NAMALWA (cell line): ENCODE data around the gene SRRM2.

Experiments used
- DNase-seq: peaks from one replicate; pipeline ENCODE4 v3.0.0-alpha.2; 2015; ENCODE audit warnings: low spot score

The SRRM2 gene

GRCh38 chr16:2798723-2799204 lies 46.3 kb downstream of the SRRM2 start:
- no peak for DNase-seq

GRCh38 chr16:2799205-2799858 lies 46.9 kb downstream of the SRRM2 start:
- no peak for DNase-seq

- no peak for DNase-seq
These were observed 47.4 kb downstream of the SRRM2 start for GRCh38 chr16:2799859-2800226.

- DNase-seq, result no peak
These were observed 51.2 kb downstream of the SRRM2 start for GRCh38 chr16:2803545-2804195.

GRCh38 chr16:2804728-2805127 lies 52.3 kb downstream of the SRRM2 start:
- no peak for DNase-seq

- DNase-seq, result no peak
These were observed 53.8 kb downstream of the SRRM2 start for GRCh38 chr16:2806286-2806685.

- no peak for DNase-seq
These were observed 55.7 kb downstream of the SRRM2 start for GRCh38 chr16:2808181-2808580.

GRCh38 chr16:2809149-2809760 lies 56.8 kb downstream of the SRRM2 start:
- DNase-seq, result no peak

GRCh38 chr16:2810651-2811050 lies 58.2 kb downstream of the SRRM2 start:
- no peak for DNase-seq

- no peak for DNase-seq
These were observed 59.4 kb downstream of the SRRM2 start for GRCh38 chr16:2811703-2812471.

- no peak for DNase-seq
These were observed 61.4 kb downstream of the SRRM2 start for GRCh38 chr16:2813771-2814221.

- DNase-seq, result no peak
These were observed 62.3 kb downstream of the SRRM2 start for GRCh38 chr16:2814551-2815298.

- no peak for DNase-seq
These were observed 62.9 kb downstream of the SRRM2 start for GRCh38 chr16:2815299-2815771.

GRCh38 chr16:2816751-2817339 lies 64.4 kb downstream of the SRRM2 start, which contains the start of gene PRSS21:
Gene PRSS21, plus strand, starts transcription at chr16:2817237. Its CDS starts 32 bp downstream, at chr16:2817269.
- peak; percentile 20 for DNase-seq

- no peak for DNase-seq
These were observed 65.2 kb downstream of the SRRM2 start for GRCh38 chr16:2817340-2818271.

GRCh38 chr16:2818272-2818876 lies 65.9 kb downstream of the SRRM2 start:
- no peak for DNase-seq

- DNase-seq, result no peak
These were observed 66.9 kb downstream of the SRRM2 start for GRCh38 chr16:2819179-2819938.

- no peak for DNase-seq
These were observed 67.7 kb downstream of the SRRM2 start for GRCh38 chr16:2819939-2820835.
